Endothelial cell of umbilical vein (primary cell): ENCODE data around the gene DDX10. TPM values are rescaled to one million over a fixed set of nuclear protein-coding genes. Genes with fewer than 3 reads are reported as not detected.

Source experiments
- BruUV-seq: library from RNA; stranded (reverse); fragments of 400-500 nt; replicated peaks from 2 replicates; lab custom pipeline; 2021; lab: Mats Ljungman, UMichigan
- CTCF ChIA-PET: fragments of 300-600, 350-600 bp; sonication (Branson Sonifier 250); formaldehyde crosslinking; loops from one replicate; lab custom pipeline; 2021; ENCODE audit warnings: antibody characterized with exemption, inconsistent platforms; lab: Charles Lee
- POLR2A ChIA-PET: fragments of 300-600, 350-600 bp; sonication (Branson Sonifier 250); formaldehyde crosslinking; loops from one replicate; lab custom pipeline; 2021; ENCODE audit warnings: antibody characterized with exemption, inconsistent platforms; lab: Charles Lee
- DNase-seq: peaks from one replicate; pipeline ENCODE4 v3.0.0-alpha.2; 2011; ENCODE audit warnings: low read depth, low spot score
- FAIRE-seq: peaks from 2 replicates; lab custom pipeline; 2011; peaks lifted over from hg19 to GRCh38; lab: Jason Lieb, UNC
- H2AFZ ChIP-seq: 2 replicates; pipeline ENCODE4 v1.6.0; 2012; ENCODE audit warnings: low read depth, low read length, control low read depth, inconsistent platforms
- H3K27ac ChIP-seq: 2 replicates; pipeline ENCODE4 v1.5.1; 2011; ENCODE audit warnings: low read depth, mild to moderate bottlenecking, control low read depth, low read length, moderate library complexity; ENCODE audit not compliant: insufficient read depth
- H3K27me3 ChIP-seq, 2 experiments: 2 replicates each; pipeline versions ENCODE4 v1.6.0 to v1.6.1; 2011; ENCODE audit warnings: low read length in 2 of 2, mixed read lengths in 1 of 2; ENCODE audit not compliant: control insufficient read depth in 2 of 2, insufficient read depth in 2 of 2
- H3K36me3 ChIP-seq, 2 experiments: 2 replicates in 1 of 2; 3 replicates in 1 of 2; pipeline ENCODE4 v1.5.1; 2011; ENCODE audit warnings: low read length in 2 of 2, mild to moderate bottlenecking in 1 of 2, moderate library complexity in 1 of 2; ENCODE audit not compliant: control insufficient read depth in 2 of 2, insufficient read depth in 2 of 2; ENCODE audit errors: extremely low read depth in 1 of 2
- H3K4me1 ChIP-seq: 3 replicates; pipeline ENCODE4 v1.5.1; 2011; ENCODE audit warnings: mild to moderate bottlenecking, low read length; ENCODE audit not compliant: control insufficient read depth, insufficient read depth; ENCODE audit errors: extremely low read depth
- H3K4me2 ChIP-seq: 2 replicates; pipeline ENCODE4 v1.6.1; 2011; ENCODE audit warnings: low read length, control low read depth, mixed read lengths; ENCODE audit not compliant: insufficient read depth
- H3K4me3 ChIP-seq, 3 experiments: fragments of 200-600 bp in 1 of 3; sonication (generic), shearing (Covaris generic) in 1 of 3; replicated peaks in 1 of 3; 2 replicates each; pipeline ENCODE4 v1.5.1; 2011 to 2016; ENCODE audit warnings: control low read depth in 3 of 3, low read length in 3 of 3, mild to moderate bottlenecking in 2 of 3, inconsistent platforms in 1 of 3, low read depth in 1 of 3, moderate library complexity in 1 of 3; ENCODE audit not compliant: insufficient read depth in 1 of 3
- H3K79me2 ChIP-seq: 2 replicates; pipeline ENCODE4 v1.6.0; 2012; ENCODE audit warnings: low read length, inconsistent platforms; ENCODE audit not compliant: control insufficient read depth, insufficient read depth
- H3K9ac ChIP-seq: replicated peaks from 2 replicates; pipeline ENCODE3; 2011; ENCODE audit warnings: low read length, control low read depth; ENCODE audit not compliant: insufficient read depth; ENCODE audit errors: extremely low read depth
- H3K9me1 ChIP-seq: replicated peaks from 3 replicates; pipeline ENCODE4 v1.6.0; 2011; ENCODE audit warnings: mild to moderate bottlenecking, low read length; ENCODE audit not compliant: control insufficient read depth, insufficient read depth; ENCODE audit errors: extremely low read depth
- H3K9me3 ChIP-seq: replicated peaks from 2 replicates; pipeline ENCODE4 v1.5.1; 2012; ENCODE audit warnings: low read length, inconsistent platforms; ENCODE audit not compliant: control insufficient read depth, insufficient read depth
- H4K20me1 ChIP-seq: replicated peaks from 2 replicates; pipeline ENCODE3; 2011; ENCODE audit warnings: mild to moderate bottlenecking, low read length; ENCODE audit not compliant: control insufficient read depth, insufficient read depth; ENCODE audit errors: extremely low read depth
- CTCF ChIP-seq, 2 donors: IDR thresholded peaks; 1 replicate in 1 of 2; 2 replicates in 1 of 2; pipeline ENCODE4 v1.5.1; 2011; ENCODE audit warnings: low read length in 2 of 2, mild to moderate bottlenecking in 2 of 2, moderate library complexity in 2 of 2, control low read depth in 1 of 2, inconsistent platforms in 1 of 2, low read depth in 1 of 2; ENCODE audit not compliant: insufficient read depth in 1 of 2; ENCODE audit errors: extremely low read depth in 1 of 2
- FOS ChIP-seq: IDR thresholded peaks from 2 replicates; pipeline ENCODE4 v1.6.1; 2011; ENCODE audit warnings: mild to moderate bottlenecking, low read length, moderate library complexity, borderline replicate concordance; ENCODE audit not compliant: insufficient read depth
- JUN ChIP-seq: IDR thresholded peaks from 2 replicates; pipeline ENCODE4 v1.6.1; 2011; ENCODE audit warnings: borderline replicate concordance, low read depth; ENCODE audit not compliant: insufficient read length, insufficient read depth
- POLR2AphosphoS5 ChIP-seq: IDR thresholded peaks from 2 replicates; pipeline ENCODE4 v1.6.1; 2012; ENCODE audit warnings: low read depth, mild to moderate bottlenecking, control low read depth, low read length, moderate library complexity; ENCODE audit not compliant: insufficient read depth
- dilution Hi-C: fragments of 300-500 bp; cut with MboI; formaldehyde crosslinking; loops from one replicate; pipeline ENCODE4 v1.15.0; 2019; ENCODE audit warnings: low sequenced_read_pairs; ENCODE audit not compliant: extremely low pct_ligation_motif_present
- intact Hi-C: fragments of 100-400 bp; cut with micrococcal nuclease; formaldehyde crosslinking; loops from one replicate; pipeline ENCODE4 v1.10.0; 2022
- polyA plus RNA-seq, 4 experiments: library from polyadenylated mRNA; depleted of rRNA in 3 of 4; stranded (reverse) in 3 of 4; unstranded in 1 of 4; fragments of >200 nt; gene quantifications; 2 replicates each; pipeline versions ENCODE4 v1.2.1 to v1.2.3, GENCODE V29; 2011 to 2012; ENCODE audit warnings: missing spikeins in 1 of 4
- total RNA-seq: library from RNA; stranded (reverse); gene quantifications from 2 replicates; pipeline ENCODE4 v1.2.3, GENCODE V29; 2021

The DDX10 gene
- total and polyA plus RNA-seq, 2 donors (not counting 3 experiments of a cell fraction or from before 2014, with no cell fraction given) = 29.8 to 35.2 TPM

DNA sequence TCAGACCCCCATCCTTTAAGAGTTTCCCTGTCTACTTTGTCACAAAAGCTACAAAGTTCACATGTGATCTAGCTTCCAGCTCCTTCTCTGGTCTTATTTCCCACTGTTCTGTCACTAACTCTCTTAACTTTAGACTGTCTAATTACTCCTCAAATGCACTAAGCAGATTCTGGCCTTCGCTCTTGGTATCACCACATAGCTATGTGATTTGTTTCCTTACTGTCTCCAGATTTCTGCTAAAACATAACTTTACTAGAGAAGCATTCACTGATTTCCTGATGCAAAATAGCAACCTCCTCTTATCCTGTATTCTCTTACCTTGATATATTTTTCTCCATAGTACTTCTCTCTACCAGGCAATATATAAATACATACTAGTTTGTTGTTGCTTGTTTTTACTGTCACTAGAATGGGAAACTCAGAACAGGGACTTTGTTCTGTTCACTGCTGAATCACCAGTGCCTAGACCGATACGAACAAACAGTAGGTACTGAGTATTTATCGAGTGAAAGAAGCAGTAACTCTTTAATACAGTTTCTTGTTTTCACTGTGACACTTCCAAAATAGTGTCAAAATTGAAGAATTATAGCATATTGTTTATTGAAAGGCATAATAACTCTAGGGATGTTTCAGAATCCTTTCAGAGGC, 205.6 kb downstream of the DDX10 start:
- ChIA-PET POLR2A (no interaction called here), CTCF (interaction anchor here (0.6 to 3.1 kb wide), 38 partner anchors 9 to 1069 kb away, joined by 3 to 95 read pairs (median 4); partner anchors contain the start of gene DDX10)
- peak overlapping the region; percentile 100 for H3K27ac ChIP-seq
- no peaks in the 10 kb centered on the region for H3K9me3 ChIP-seq
- peak; percentile 82 for DNase-seq
- peaks cover 63% of the 10 kb centered on the region for H3K4me1 ChIP-seq
- FAIRE-seq = peak; percentile 83
- dilution Hi-C loops (no loop called here), intact Hi-C loops (loop anchor here (1.0 to 5.0 kb wide), 9 partner anchors 13 to 1067 kb away; partner anchors contain the start of gene C11orf65)
- H3K9ac ChIP-seq = peak overlapping the region; percentile 96
- TF ChIP-seq CTCF (IDR thresholded peaks at IDR 0.05; ENCODE audit: extremely low read depth in 1 of 2, insufficient read depth in 1 of 2, low read depth in 1 of 2, low read length in 2 of 2) = no peak
- peak; percentile 62 for TF ChIP-seq FOS
- peak; percentile 73 for TF ChIP-seq POLR2AphosphoS5
- peak; percentile 84 for TF ChIP-seq JUN
- no peaks in the 10 kb centered on the region for H3K9me1 ChIP-seq
- H3K27me3 ChIP-seq = no peaks in the 10 kb centered on the region
- peak overlapping the region; percentile 99 for H3K4me2 ChIP-seq
- no peaks in the 10 kb centered on the region for H3K36me3 ChIP-seq
- H4K20me1 ChIP-seq = no peaks in the 10 kb centered on the region
- TSS peak; percentile 93 for BruUV-seq
- no peak overlapping the region for H2AFZ ChIP-seq
- peaks cover 2% of the 10 kb centered on the region for H3K79me2 ChIP-seq
- peak overlapping the region in 2 of 3 experiments; percentile 19 to 74 for H3K4me3 ChIP-seq
